8988T (cell line): Measurements from ENCODE around the gene SLC25A19.
"Not testable (repeated sequence)": the region's sequence is repeated elsewhere in the genome, so short reads cannot be mapped to it uniquely, and the experiment has no call there.

Experiments used
- DNase-seq: peaks from one replicate; pipeline ENCODE4 v3.0.0; 2011

SLC25A19 gene

GRCh38 chr17:75301049-75301448, 11.8 kb upstream of the SLC25A19 start:
- DNase-seq = no peak

- no peak for DNase-seq
Measured at GRCh38 chr17:75300280-75300679, 11.0 kb upstream of the SLC25A19 start.

- no peak for DNase-seq
Measured at GRCh38 chr17:75295201-75296158, 6.2 kb upstream of the SLC25A19 start.

GRCh38 chr17:75292810-75293448, 3.7 kb upstream of the SLC25A19 start:
- not testable (repeated sequence) for DNase-seq

- no peak for DNase-seq
Measured at GRCh38 chr17:75289832-75290337, 652 bp upstream of the SLC25A19 start.

GRCh38 chr17:75288770-75289114, 491 bp downstream of the SLC25A19 start:
- DNase-seq = no peak

- no peak for DNase-seq
Measured at GRCh38 chr17:75288359-75288758, 874 bp downstream of the SLC25A19 start.

- DNase-seq = no peak
Measured at GRCh38 chr17:75287221-75287620, 2.0 kb downstream of the SLC25A19 start.

- DNase-seq = no peak
Measured at GRCh38 chr17:75285123-75285522, 4.1 kb downstream of the SLC25A19 start.

- not testable (repeated sequence) for DNase-seq
Measured at GRCh38 chr17:75280189-75280588, 9.0 kb downstream of the SLC25A19 start.

GRCh38 chr17:75277664-75278071, 11.6 kb downstream of the SLC25A19 start:
- no peak for DNase-seq

- DNase-seq = no peak
Measured at GRCh38 chr17:75273977-75274708, 15.1 kb downstream of the SLC25A19 start.

GRCh38 chr17:75272848-75273184, 16.4 kb downstream of the SLC25A19 start:
- DNase-seq = no peak

- DNase-seq = peak; percentile 49
Measured at GRCh38 chr17:75271955-75272847, 17.0 kb downstream of the SLC25A19 start.

- peak; percentile 85 for DNase-seq
Measured at GRCh38 chr17:75271233-75271954, 17.8 kb downstream of the SLC25A19 start.

GRCh38 chr17:75270966-75271232, 18.3 kb downstream of the SLC25A19 start, which contains the start of gene MIF4GD:
TSS of gene MIF4GD (minus strand) at chr17:75271231. CDS start at chr17:75270195, 1,036 bp downstream.
- DNase-seq = no peak

- peak; percentile 78 for DNase-seq
Measured at GRCh38 chr17:75270218-75270965, 18.8 kb downstream of the SLC25A19 start.

- no peak for DNase-seq
Measured at GRCh38 chr17:75269844-75270217, 19.4 kb downstream of the SLC25A19 start.

GRCh38 chr17:75267411-75268232, 21.6 kb downstream of the SLC25A19 start:
- peak; percentile 64 for DNase-seq

- DNase-seq = no peak
Measured at GRCh38 chr17:75267153-75267410, 22.2 kb downstream of the SLC25A19 start.
